GM12892 (cell line): Measurements from ENCODE around the gene PSMB5.

ENCODE experiments used
- POLR2AphosphoS5 ChIP-seq: IDR thresholded peaks from 2 replicates; pipeline ENCODE4 v1.6.1; 2011; ENCODE audit warnings: low read depth, low read length, control low read depth
- TAF1 ChIP-seq: IDR thresholded peaks from 2 replicates; pipeline ENCODE4 v1.6.1; 2011; ENCODE audit warnings: low read depth, mild to moderate bottlenecking, control low read depth, low read length, borderline replicate concordance

DNA sequence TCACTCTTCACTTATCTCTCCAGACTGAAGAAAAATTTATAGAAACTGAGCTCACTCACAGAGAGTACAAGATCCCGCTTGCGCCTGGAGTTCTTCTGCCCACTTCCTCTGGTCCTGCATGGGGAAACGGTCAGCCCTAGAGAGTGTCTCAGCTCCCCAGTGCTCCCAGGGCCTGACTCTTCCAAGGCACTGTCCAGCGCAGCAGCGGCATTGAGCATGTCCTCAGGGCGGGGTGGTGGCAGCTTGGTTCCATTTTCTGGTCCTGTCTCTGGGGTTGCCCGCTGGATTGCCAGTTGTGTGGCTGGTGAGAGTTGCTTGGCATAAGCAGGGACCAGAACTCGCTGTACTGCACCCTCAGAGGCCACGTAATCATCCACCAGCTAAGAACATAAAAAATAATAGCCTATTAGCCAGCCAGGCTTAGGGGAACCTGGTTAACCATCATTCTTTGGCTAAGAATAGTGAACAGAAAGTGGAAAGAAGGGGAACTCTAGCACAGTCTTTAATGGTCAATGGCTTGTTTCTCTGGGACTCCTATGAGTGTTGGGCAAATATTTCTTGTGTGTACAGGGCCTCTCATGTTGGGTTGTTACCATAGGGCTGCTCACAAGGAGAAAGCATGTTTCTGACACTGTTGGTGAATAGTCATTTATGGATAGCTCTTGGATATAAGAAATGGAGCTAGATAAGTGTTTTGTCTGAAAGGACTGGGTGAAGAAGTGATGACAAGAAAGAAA lies 38.6 kb downstream of the PSMB5 start:
- no peak for TF ChIP-seq TAF1
- no peak for TF ChIP-seq POLR2AphosphoS5
